GM18951 (cell line): Measurements from ENCODE around the gene PLCD1.

Experiments used
- POLR2A ChIP-seq: IDR thresholded peaks from 4 replicates; pipeline ENCODE4 v1.6.1; 2011; ENCODE audit warnings: mild to moderate bottlenecking; ENCODE audit not compliant: insufficient read length, insufficient read depth; ENCODE audit errors: extremely low read depth
- in situ Hi-C: fragments of 300-500 bp; cut with MboI; formaldehyde crosslinking; loops from one replicate; pipeline ENCODE4 v1.12.0; 2022; ENCODE audit warnings: low sequenced_read_pairs, mixed read lengths, inconsistent platforms; ENCODE audit not compliant: unreplicated experiment

Gene PLCD1

GRCh38 chr3:37971467-37971866, 58.0 kb downstream of the PLCD1 start:
- in situ Hi-C loops = no loop called here
- TF ChIP-seq POLR2A = no peak

- in situ Hi-C loops = no loop called here
- TF ChIP-seq POLR2A = no peak
Measured at GRCh38 chr3:37970802-37971201, 58.6 kb downstream of the PLCD1 start.

- in situ Hi-C loops = no loop called here
- no peak for TF ChIP-seq POLR2A
Measured at GRCh38 chr3:37969596-37970100, 59.8 kb downstream of the PLCD1 start.

- no peak for TF ChIP-seq POLR2A
- in situ Hi-C loops = no loop called here
Measured at GRCh38 chr3:37968813-37969595, 60.4 kb downstream of the PLCD1 start.

- in situ Hi-C loops = no loop called here
- TF ChIP-seq POLR2A = no peak
Measured at GRCh38 chr3:37968199-37968598, 61.2 kb downstream of the PLCD1 start.

- in situ Hi-C loops = no loop called here
- TF ChIP-seq POLR2A = no peak
Measured at GRCh38 chr3:37967260-37967881, 62.1 kb downstream of the PLCD1 start.

GRCh38 chr3:37964716-37965115, 64.7 kb downstream of the PLCD1 start:
- in situ Hi-C loops = loop anchor here (5.0 kb wide), 1 partner anchor 107 kb away; no protein-coding TSS in a partner anchor
- no peak for TF ChIP-seq POLR2A

GRCh38 chr3:37964146-37964545, 65.3 kb downstream of the PLCD1 start:
- in situ Hi-C loops = loop anchor here (5.0 kb wide), 1 partner anchor 107 kb away; no protein-coding TSS in a partner anchor
- no peak for TF ChIP-seq POLR2A

GRCh38 chr3:37963635-37964034, 65.8 kb downstream of the PLCD1 start:
- in situ Hi-C loops = loop anchor here (5.0 kb wide), 1 partner anchor 106 kb away; no protein-coding TSS in a partner anchor
- no peak for TF ChIP-seq POLR2A

GRCh38 chr3:37963016-37963415, 66.4 kb downstream of the PLCD1 start:
- no peak for TF ChIP-seq POLR2A
- in situ Hi-C loops = loop anchor here (5.0 kb wide), 1 partner anchor 106 kb away; no protein-coding TSS in a partner anchor

GRCh38 chr3:37961622-37962431, 67.6 kb downstream of the PLCD1 start:
- in situ Hi-C loops = loop anchor here (5.0 kb wide), 1 partner anchor 105 kb away; no protein-coding TSS in a partner anchor
- no peak for TF ChIP-seq POLR2A

- TF ChIP-seq POLR2A = no peak
- in situ Hi-C loops = no loop called here
Measured at GRCh38 chr3:37957539-37957936, 71.9 kb downstream of the PLCD1 start.
